A549 (cell line): ENCODE data around the gene SERPINE2.

Experiments
- CEBPB ChIP-seq, 2 experiments: fragments of >200 bp in 1 of 2; sonication (Bioruptor Twin) in 1 of 2; formaldehyde crosslinking in 1 of 2; IDR thresholded peaks; 2 replicates each; pipeline ENCODE4 v1.6.1; 2012 to 2016
- EP300 ChIP-seq, 2 experiments: fragments of >200 bp; sonication (Bioruptor Twin); formaldehyde crosslinking; IDR thresholded peaks; 2 replicates in 1 of 2; 3 replicates in 1 of 2; pipeline ENCODE4 v1.6.1; 2016 to 2017
- HDAC2 ChIP-seq: fragments of 200-600 bp; sonication (generic); IDR thresholded peaks from 2 replicates; pipeline ENCODE4 v1.6.1; 2016
- HEYL ChIP-seq: fragments of 250-450 bp; sonication (Bioruptor Pico); IDR thresholded peaks from 2 replicates; pipeline ENCODE4 v1.8.0; 2021; ENCODE audit warnings: mild to moderate bottlenecking, moderate library complexity
- KDM1A ChIP-seq: fragments of 200-600 bp; sonication (generic); IDR thresholded peaks from 2 replicates; pipeline ENCODE4 v1.6.1; 2016; ENCODE audit warnings: low read depth, mild to moderate bottlenecking
- MAFK ChIP-seq: fragments of 450-650 bp; IDR thresholded peaks from 2 replicates; pipeline ENCODE4 v1.6.1; 2014; ENCODE audit not compliant: partially characterized antibody
- PBX3 ChIP-seq: IDR thresholded peaks from 2 replicates; pipeline ENCODE4 v1.6.1; 2012
- POLR2A ChIP-seq: IDR thresholded peaks from 2 replicates; pipeline ENCODE4 v1.6.1; 2012; ENCODE audit warnings: mild to moderate bottlenecking, low read length
- POLR2AphosphoS2 ChIP-seq: conservative IDR thresholded peaks from 2 replicates; pipeline ENCODE4 v1.6.1; 2012; ENCODE audit warnings: low read length, improper control_type of control experiment, inconsistent platforms
- RFX5 ChIP-seq: fragments of 450-650 bp; IDR thresholded peaks from 2 replicates; pipeline ENCODE4 v1.7.1; 2014; ENCODE audit warnings: antibody characterized with exemption, mild to moderate bottlenecking, moderate library complexity
- SMC3 ChIP-seq: fragments of >200 bp; sonication (Bioruptor Twin); formaldehyde crosslinking; IDR thresholded peaks from 3 replicates; pipeline ENCODE4 v1.6.1; 2018; ENCODE audit warnings: inconsistent platforms
- TF ChIP-seq, protein P1 (sequence below): fragments of >200 bp; sonication (Bioruptor Twin); formaldehyde crosslinking; IDR thresholded peaks from 3 replicates; pipeline ENCODE4 v1.5.1; 2016
- TF ChIP-seq, protein P2 (sequence below): IDR thresholded peaks from 2 replicates; pipeline ENCODE4 v1.6.1; 2012
- TF ChIP-seq, protein P3 (sequence below): fragments of 200-600 bp; sonication (generic); IDR thresholded peaks from 2 replicates; pipeline ENCODE4 v1.6.1; 2016; ENCODE audit warnings: antibody characterized with exemption, mild to moderate bottlenecking, moderate library complexity

DNA sequence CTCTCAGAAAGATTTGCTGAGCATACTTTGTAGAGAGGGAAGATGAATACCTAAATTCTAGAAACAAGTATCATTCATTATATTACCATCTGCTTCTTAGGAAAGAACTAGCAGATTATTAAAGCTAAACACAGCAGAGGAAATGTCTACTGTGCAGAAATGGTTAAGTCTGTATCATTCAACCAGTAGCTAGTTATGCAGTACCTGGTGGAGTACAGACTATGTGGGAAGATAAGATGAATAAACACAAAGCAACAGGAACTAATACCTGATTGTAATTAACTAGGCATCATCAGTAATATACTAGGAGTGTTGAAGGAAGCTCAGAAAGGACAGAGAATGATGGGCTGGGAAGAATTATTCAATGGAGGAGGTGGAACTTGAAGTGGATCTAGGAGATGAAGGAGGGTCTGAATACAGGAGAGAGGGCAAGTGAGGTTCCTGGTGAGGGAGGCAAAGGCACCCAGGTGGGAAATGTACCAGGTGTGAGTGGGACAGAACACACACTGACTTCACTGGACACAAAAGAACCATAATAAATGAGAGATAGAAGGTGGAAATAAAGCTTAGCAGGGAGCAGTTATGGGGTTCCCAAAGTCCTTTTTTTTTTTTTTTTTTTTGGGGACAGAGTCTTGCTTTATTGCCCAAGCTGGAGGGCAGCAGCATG, 103.5 kb downstream of the SERPINE2 start:
- TF ChIP-seq, protein P1, sequence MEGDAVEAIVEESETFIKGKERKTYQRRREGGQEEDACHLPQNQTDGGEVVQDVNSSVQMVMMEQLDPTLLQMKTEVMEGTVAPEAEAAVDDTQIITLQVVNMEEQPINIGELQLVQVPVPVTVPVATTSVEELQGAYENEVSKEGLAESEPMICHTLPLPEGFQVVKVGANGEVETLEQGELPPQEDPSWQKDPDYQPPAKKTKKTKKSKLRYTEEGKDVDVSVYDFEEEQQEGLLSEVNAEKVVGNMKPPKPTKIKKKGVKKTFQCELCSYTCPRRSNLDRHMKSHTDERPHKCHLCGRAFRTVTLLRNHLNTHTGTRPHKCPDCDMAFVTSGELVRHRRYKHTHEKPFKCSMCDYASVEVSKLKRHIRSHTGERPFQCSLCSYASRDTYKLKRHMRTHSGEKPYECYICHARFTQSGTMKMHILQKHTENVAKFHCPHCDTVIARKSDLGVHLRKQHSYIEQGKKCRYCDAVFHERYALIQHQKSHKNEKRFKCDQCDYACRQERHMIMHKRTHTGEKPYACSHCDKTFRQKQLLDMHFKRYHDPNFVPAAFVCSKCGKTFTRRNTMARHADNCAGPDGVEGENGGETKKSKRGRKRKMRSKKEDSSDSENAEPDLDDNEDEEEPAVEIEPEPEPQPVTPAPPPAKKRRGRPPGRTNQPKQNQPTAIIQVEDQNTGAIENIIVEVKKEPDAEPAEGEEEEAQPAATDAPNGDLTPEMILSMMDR = no peak
- TF ChIP-seq HEYL (CRISPR knock-in tag) (no peak), MAFK (peak; percentile 24), SMC3 (no peak), POLR2A (no peak), CEBPB (IDR thresholded peaks at IDR 0.05) (no peak), RFX5 (no peak), KDM1A (no peak), HDAC2 (no peak), EP300 (IDR thresholded peaks at IDR 0.05) (no peak), POLR2AphosphoS2 (no peak), PBX3 (no peak)
- TF ChIP-seq, protein P2, sequence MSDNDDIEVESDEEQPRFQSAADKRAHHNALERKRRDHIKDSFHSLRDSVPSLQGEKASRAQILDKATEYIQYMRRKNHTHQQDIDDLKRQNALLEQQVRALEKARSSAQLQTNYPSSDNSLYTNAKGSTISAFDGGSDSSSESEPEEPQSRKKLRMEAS = no peak
- TF ChIP-seq, protein P3, sequence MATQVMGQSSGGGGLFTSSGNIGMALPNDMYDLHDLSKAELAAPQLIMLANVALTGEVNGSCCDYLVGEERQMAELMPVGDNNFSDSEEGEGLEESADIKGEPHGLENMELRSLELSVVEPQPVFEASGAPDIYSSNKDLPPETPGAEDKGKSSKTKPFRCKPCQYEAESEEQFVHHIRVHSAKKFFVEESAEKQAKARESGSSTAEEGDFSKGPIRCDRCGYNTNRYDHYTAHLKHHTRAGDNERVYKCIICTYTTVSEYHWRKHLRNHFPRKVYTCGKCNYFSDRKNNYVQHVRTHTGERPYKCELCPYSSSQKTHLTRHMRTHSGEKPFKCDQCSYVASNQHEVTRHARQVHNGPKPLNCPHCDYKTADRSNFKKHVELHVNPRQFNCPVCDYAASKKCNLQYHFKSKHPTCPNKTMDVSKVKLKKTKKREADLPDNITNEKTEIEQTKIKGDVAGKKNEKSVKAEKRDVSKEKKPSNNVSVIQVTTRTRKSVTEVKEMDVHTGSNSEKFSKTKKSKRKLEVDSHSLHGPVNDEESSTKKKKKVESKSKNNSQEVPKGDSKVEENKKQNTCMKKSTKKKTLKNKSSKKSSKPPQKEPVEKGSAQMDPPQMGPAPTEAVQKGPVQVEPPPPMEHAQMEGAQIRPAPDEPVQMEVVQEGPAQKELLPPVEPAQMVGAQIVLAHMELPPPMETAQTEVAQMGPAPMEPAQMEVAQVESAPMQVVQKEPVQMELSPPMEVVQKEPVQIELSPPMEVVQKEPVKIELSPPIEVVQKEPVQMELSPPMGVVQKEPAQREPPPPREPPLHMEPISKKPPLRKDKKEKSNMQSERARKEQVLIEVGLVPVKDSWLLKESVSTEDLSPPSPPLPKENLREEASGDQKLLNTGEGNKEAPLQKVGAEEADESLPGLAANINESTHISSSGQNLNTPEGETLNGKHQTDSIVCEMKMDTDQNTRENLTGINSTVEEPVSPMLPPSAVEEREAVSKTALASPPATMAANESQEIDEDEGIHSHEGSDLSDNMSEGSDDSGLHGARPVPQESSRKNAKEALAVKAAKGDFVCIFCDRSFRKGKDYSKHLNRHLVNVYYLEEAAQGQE = no peak
